ENCODE measurements around the gene PMM1.
"Not testable (repeated sequence)": the region's sequence is repeated elsewhere in the genome, so short reads cannot be mapped to it uniquely, and the experiment has no call there.

The PMM1 gene

DNA sequence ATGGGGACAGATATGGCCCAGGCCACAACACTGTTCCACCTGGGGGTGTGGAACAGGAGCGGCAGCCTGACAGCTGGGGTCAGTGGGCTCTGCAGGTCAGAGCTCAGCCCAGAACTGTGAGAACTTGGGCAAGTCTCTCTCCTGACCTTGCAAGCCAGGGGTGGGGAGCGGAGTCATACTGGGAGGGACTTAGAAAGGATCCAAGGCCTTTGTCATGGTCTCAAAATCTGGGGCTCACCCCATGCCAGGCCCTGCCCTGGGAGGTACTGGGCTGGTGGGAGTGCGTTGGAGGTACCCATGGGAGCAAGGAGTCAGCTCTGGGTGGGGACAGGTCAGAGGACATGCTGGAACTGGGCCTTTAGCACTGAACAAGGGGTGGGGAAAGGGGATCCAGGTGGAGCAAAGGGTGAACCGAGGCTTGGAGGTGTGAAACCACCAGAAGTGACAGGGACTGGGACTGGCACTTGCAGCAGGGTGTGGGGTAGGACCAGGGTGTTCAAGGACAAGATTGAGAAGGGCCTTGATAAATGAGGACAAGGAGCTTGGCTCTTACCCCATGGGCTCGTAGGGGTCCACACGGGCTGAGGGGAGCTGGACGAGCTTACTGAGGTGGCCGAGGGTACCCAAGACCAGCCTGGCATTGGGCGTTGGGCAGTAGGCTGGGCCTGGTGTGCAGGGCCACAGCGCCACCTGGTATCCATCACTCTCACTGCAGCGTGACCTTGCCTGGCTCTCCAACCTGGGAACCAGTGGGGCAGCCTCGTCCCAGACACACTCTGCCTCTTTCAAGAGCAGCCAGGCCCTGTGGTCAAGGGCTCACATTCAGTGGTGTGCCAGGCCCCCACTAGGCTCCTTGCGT is 7.4 kb upstream of the PMM1 start:
- DNase-seq = peak; percentile 55 to 60

DNA sequence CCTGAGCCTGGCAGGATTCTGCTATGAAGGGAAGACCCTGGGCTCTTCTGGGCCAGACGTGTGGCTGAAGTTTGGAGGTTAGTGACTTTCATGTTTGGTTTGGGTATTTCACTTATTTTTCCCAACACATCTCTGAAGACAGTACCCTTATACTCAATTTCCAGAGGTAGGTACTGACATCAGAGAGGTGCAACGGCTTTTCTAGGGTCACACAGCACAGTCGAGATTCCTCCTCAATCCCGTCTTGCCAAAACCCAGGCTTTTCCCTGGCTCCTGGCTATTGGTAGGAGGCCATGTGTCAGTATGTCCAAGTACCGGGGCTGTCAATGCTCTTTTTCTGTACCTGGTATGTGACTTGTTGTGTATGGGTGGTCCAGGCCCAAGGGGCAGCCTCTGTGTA is 6.1 kb upstream of the PMM1 start:
- no peak for DNase-seq

DNA sequence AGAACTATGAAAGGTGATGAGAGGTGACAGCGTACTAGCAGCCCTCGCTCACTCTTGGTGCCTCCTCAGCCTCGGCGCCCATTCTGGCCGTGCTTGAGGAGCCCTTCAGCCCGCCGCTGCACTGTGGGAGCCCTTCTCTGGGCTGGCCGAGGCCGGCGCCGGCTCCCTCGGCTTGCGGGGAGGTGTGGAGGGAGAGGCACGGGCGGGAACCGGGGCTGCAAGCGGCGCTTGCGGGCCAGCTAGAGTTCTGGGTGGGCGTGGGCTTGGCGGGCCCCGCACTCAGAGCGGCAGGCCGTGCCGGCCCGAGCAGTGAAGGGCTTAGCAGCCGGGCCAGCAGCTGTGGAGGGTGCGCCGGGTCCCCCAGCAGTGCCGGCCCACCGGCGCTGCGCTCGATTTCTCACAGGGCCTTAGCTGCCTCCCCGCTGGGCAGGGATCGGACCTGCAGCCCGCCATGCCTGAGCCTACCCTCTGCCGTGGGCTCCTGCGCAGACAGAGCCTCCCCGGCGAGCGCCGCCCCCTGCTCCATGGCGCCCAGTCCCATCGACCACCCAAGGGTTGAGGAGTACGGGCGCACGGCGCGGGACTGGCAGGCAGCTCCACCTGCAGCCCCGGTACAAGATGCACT is 3.8 kb upstream of the PMM1 start:
- DNase-seq = not testable (repeated sequence)

DNA sequence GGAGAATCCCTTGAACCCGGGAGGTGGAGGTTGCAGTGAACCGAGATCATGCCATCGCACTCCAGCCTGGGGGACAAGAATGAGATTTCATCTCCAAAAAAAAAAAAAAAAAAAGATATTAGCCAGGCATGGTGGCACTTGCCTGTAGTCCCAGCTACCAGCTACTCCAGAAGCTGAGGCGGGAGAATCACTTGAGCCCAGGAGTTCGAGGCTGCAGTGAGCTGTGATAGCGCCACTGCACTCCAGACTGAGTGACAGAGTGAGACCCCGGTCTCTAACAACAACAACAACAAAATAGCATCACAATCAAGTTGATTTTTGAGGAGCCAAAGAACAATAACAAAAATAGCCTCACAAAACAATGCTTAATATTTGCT is 2.3 kb downstream of the PMM1 start:
- DNase-seq = no peak

DNA sequence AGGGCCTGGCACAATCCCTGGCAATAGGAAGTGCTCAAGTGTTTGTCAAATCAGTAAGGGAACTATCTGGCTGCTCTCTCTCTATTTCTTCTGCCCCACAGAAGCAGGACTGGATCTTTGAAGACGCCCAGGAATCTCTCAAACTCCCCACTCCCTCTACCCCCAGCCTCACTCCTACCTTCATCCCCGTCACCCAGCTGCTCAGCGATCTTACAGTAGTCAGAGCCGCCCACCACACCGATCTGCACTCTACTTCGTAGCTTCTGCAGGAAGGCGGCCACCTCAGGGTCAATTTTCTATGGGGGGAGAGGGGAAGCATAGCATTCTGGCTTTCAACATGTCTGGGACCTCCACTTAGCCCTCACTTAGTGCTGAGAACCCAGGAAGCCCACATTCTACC is 3.7 kb downstream of the PMM1 start:
- DNase-seq = no peak

DNA sequence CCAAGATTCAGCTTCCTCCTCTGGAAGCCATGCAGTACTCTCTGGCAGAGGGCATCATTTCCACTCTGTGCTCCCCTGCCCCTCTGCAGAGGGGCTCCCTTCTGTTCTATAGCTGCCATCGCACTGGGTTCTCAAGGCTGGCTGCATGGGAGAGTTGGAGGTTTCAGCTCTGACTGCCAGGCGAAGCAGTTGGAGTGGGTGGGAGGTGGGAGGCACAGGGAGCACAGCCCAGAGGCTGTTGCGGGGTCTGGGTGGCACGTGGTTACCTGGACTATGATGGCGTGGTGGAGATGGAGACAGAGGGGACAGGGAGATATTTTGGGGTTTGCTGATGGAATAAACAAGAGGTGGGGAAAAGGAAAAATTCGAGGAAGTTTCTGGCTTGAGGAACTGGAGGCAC is 4.8 kb downstream of the PMM1 start:
- no peak for DNase-seq

DNA sequence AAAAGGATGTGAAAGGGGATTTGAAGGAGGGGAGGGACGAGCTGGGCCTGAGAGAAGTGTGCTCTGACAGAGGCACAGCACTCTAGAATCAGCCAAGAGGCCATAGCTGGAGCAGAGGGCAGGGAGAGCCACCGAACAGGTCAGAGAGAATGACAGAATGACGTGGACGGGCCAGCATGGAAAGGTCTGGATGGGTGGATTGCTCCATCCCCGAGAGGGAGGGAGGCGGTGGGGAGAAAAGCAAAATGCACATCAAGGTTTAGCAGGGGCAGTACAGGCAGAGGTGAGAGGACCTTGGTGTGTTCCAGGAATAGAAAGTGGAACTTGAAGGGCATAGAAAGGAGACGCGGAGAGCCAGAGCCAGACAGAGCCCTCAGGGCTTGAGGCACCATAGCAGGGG is 6.9 kb downstream of the PMM1 start:
- DNase-seq = no peak

DNA sequence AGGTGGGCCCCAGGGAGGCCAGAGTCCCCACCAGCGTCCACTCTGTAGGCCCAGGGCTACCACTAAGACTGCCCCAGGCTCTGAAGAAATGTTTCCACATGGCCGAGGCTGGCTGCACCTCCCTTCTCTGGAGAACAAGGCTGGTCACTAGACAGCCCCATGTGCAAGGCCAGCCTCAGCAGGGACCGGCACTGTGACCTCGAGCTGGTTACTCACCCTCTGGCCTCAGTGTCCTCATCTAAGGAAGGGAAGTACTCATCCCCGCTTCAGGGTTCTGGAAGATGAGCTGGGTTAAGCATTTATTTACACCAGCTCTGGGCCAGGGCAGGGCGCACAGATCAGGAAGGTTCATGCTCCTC is 9.7 kb downstream of the PMM1 start:
- DNase-seq = no peak

DNA sequence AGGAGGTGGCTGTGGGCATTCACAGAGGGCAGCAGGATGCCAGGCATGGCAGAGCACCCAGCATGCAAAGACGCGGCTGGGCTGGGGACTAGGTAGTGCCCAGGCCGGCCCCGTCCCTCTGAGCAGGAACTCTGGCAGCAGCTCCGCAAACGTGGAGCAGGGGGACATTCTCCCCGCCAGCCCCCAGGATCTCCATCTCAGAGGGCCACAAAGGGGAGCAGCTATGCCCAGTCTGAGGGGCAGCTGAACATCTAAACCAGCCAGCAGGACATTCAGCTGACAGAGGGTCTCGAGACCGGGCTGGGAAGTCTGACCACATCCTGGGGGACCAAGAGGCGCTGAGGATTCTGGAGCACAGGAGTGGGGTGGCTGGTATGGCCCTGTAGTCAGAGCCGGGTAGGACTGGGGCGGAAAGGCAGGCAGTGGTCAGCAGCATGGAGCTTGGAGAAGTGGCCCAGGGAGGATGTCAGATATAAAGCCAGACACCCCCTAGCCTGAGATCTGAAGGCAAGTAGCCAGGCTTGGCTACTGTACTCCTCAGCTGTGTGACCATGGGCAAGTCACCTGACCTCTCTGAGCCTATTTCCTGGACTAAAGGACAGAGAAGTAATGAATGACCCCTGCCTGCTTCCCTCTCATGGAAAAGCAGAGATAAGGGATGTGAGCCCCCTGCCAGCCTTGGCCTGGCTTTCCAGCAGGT is 10.2 kb downstream of the PMM1 start:
- no peak for DNase-seq

DNA sequence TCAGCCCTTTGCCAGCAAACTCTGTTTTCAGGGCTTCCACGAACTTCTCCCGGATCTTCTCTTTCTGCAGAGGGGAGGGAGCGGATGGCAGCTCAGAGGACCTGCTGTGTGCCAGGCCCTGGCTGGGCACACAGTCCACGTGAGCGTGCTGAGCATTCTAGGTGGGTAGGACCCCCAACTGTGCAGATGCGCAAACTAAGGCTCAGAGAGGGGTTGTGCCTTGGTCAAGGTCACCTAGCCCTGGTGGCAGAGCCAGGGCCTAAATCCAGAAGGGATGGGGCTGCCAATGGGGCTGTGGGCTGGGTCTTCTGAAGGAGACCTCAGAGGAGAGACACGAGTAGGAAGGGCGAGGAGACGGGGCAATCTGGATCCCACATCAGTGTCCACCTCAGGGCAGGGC is 10.8 kb downstream of the PMM1 start:
- no peak for DNase-seq

DNA sequence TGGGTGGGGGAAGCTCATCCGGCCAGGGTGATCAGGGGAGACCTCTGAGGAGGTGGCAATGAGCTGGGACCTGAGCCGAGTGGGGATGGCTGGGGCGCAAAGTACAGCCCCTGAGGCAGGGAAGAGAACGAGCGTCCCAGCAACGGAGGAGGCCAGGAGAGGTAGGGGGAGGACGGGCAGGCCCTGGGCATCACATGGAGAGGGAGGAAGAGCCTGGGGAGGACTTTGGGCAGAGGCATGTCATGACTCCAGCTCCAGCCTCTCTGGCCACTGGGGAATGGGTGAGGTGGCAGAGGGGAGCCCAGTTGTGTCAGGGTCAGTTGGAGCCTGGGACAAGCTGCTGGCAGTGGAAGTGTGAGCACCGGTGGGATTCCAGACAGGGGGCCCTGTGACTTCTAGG is 11.5 kb downstream of the PMM1 start:
- no peak for DNase-seq

DNA sequence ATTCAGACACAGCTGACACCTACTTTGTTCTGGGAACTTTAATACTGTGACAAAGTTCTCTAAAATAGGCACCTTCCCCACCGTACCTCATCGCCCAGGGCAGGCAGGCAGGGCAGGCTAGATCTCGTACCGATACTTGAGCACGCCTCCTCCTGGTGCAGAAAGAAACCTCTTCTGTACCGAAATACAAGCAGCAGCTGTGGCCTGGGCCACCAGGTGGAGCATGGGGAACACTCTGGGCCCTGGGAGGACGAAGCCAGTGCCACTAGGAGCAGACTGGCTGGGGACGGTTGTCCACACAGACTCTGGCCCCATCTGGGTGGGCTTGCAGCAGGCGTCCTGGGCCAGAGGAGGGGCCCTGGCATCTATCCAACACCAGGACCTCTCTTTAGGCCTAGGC is 12.8 kb downstream of the PMM1 start:
- DNase-seq = peak; percentile 25 to 39

DNA sequence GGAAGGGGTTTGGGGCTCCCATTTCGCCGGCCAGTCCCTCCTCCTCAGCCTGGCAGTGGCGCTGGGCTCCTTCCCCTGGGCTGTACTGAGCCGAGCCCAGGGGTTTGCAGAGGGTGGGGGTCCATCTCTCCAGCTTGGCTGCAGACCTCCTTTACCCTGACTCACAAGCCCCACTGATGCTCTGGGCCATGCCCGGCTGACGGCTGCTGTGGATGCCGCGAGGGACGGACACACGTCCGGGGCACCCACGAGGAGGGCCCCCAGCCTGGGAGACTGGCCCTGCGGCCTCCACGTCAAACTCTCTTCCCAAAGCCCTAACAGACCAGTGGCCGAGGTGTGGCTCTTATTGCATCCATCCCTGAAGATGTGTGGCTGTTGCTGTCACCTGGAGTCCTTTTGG is 14.1 kb downstream of the PMM1 start:
- no peak for DNase-seq

DNA sequence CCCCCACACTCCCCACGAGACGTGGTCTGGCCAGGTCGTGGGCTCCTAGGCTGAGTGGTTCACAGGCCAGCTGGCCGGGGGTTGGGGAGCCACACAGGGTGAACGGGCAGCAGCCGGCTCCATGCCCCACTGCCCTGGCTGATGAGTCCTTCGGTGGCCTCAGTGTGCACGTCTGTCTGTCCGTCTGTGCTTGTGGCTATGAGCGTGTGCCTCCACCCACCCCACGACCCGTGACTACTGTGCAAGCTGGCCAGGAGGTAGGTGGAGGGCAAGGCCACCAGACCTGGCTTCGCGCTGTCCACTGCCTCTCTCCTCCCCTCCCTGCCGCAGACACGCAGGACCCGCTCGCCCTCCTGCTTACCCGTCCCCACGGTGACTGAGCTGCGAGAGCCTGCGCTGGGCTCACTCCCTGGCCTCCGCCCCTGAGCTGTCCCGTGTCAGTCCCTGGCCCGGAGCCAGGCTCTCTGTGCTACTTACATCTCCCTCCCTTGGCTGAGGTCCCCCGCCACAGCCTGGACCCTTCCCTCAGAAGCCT is 14.7 kb downstream of the PMM1 start:
- DNase-seq = no peak

DNA sequence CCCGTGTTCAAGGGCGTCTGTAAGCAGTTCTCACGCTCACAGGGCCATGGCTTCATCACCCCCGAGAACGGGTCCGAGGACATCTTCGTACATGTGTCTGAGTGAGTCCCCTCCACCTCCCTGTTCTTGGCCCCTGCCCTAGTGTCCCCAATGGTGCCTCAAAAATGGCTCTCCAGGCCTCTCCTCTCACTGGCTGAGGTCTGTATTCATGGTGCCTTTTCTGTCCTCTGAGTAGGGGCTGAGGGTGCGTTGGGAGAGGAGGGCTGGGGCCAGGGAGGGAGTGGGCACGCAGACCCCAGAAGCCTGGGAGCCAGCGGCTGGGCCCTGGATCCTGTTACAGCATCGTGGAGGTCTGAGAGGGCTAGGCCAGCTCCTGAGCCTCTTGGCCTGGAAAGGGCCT is 16.0 kb downstream of the PMM1 start:
- DNase-seq = no peak

DNA sequence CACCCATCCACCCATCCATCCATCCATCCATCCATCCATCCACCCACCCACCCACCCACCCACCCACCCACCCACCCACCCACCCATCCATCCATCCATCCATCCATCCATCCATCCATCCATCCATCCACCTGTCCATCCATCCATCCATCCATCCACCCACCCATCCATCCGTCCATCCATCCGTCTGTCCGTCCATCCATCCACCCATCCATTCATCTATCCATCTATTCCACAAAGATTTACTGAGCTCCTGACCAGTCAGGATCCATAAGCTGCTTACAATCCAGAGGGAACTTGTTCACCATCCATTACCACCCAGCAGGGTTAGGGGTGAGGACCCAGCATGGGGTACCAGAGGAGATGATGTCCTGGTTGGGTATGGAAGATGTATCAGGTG is 17.3 kb downstream of the PMM1 start:
- DNase-seq = not testable (repeated sequence)

DNA sequence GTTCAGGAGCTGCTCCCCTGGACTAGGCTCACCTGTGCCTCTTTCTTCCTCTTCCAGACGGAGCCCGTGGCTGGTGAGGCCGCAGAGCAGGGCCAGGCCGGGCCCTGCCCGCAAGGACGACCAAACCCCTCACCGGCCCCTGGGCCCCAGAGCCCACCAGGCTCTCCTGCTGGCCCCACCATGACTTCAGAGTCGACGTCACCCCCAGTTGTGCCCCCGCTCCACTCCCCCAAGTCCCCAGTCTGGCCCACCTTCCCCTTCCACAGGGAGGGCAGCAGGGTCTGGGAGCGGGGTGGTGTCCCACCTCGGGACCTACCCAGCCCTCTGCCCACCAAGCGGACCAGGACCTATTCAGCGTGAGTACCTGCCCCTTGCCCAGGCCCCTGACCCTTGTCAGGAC is 17.9 kb downstream of the PMM1 start:
- no peak for DNase-seq

DNA sequence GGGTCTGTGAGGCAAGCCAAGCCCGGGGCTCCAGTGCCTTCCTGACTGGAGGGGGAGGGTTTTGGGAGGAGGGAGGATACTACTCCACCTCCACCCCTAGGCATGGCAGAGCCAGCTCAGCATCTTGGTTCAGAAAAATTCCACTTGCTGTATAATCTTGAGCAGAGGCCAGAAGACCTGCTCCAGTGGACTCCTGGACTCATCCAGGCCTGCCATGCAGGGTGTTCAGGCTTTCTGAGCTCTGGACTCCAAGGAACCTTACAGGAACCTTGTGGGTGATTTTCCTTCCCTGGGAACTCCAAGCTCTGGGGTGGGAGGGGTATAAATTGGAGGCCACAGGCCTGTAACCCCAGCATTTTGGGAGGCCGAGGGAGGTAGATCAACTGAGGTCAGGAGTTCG is 19.4 kb downstream of the PMM1 start:
- DNase-seq = no peak

DNA sequence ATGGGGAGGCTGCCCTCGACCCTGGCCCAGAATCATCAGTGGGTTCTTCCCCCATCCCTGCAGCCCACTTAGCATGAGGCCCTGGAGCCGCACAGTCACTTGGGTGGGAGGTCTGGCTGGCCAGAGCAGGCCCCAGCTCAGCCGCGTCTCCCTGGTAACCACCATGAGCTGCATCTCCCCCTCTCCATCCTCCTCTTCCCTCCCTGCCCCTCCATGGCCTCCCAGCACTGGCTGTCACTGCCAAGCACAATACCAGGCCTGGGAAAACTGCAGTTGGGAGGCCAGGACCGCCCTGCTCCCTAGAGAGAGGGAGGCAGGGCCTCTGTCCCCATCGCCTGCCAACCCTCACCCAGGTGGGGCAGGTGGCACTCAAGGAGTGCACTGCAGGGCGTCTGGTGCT is 20.8 kb downstream of the PMM1 start:
- no peak for DNase-seq

DNA sequence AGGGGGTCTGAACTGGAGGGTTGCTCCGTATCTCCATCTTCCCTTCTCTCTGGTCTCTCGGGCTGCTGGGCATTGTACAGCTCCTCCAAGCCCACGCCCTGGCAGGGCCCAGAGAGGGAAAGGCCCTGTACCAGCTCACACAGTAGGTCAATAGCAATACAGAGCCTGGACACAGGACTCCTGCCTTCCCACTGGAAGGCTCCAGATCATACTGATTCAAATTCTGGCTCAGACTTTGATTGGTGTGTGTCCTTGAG is 22.2 kb downstream of the PMM1 start:
- DNase-seq = no peak

DNA sequence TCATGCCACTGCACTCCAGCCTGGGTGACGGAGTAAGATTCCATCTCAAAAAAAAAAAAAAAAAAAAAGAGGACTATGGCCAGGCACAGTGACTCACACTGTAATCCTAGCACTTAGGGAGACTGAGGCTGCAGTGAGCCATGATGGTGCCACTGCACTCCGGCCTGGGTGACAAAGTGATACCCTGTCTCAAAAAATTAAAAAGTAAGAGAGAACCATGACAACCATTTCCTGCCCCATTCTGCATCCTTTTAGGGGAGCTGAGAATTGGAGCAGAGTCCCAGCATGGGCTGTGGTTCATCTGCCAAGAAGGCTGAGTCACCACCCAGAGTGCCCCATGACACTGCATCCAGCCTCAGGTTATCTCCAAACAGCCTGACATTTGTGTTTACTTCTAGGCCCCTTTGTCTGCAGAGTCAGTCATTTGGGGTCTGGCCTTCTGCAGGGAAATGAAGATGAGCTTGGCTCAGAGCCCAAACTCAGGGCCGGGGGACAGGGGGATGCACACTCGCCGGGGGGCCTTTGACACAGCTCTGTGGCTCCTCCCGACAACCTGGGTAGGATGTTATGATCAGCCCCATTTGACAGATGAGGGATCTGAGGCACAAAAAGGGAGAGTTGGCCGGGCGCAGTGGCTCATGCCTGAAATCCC is 24.1 kb downstream of the PMM1 start:
- no peak for DNase-seq

DNA sequence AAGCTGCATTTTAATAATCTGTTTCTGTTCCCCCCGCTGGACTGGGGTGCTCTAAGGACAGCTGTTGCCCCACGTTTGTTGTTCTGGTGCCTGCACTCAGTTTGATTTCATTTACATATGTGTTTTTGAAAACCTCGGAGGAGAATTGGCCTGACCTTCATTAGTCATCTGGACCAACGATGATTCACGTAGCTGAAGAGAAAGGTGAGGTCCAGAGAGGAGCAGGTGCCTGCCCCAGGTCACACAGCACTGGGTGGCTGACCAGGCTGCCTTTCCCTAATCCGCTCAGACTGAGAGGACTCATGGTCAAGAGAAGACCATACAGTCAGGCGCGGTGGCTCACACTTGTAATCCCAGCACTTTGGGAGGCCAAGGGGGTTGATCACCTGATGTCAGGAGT is 25.1 kb downstream of the PMM1 start:
- no peak for DNase-seq

DNA sequence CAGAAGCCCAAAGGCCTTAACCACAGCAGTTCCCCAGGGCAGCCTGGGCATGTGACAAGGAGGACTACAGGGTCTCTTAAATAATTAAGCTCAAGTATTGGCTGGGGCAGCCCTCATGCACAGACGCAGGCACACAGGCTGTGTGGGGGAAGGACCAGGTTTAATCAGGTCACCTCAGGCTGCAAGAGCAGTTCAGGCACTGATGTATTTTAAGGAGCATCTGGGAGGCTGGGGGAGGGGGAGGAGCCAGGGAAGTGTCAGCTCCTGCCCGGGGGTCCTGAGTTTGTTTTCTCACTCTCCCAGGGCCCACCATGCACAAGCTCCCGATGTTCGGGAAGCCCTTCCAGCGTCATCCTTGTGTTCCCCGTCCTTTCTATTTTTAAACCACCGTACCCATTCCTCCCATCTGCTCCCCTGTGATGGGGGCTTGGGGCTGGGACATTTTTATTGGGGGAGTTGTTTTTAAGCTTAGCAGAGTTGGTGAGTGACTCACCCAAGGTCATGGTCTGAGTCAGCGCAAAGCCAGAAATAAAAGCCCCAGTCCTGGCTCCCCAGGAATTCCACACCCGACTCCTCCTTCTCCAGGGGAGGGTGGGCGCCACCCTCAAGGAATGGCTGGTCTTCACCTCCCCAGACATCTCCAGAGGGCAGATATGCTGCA is 26.5 kb downstream of the PMM1 start:
- no peak for DNase-seq
